Renal pelvis (tissue), 4 donors: ENCODE measurements around the gene GRM4. TPM values are rescaled to one million over a fixed set of nuclear protein-coding genes. Genes with fewer than 3 reads are reported as not detected.

Experiments used
- DNase-seq: peaks from one replicate; pipeline ENCODE4 v3.0.0-alpha.2; 2013
- polyA plus RNA-seq, 3 donors: library from polyadenylated mRNA; unstranded; fragments of 120-200 nt; gene quantifications; one replicate each; pipeline ENCODE4 v1.2.1, GENCODE V29; 2013; ENCODE audit not compliant: insufficient read length in 3 of 3

Gene GRM4
- polyA plus RNA-seq, 3 donors = 0.57 to 0.69 (median 0.59) TPM

DNA sequence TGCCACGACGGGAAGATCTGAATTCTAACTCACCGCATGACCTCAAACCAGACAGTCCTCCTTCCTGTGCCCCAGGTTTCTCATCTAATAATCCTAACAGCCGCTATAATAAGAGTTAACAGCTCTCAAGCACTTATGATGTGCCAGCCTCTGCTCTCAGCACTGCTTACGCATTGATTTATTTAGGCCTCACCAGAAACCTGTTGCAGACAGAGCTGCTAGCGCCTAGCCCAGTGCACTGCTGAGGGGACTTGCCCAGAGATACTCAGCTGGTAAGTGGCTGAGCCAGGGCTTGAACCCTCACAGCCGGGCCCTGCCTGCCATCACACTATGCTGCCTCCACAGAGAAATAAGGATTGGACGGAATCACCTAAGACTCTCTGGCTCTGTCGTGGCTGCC, 37.7 kb downstream of the GRM4 start:
- no peak for DNase-seq

DNA sequence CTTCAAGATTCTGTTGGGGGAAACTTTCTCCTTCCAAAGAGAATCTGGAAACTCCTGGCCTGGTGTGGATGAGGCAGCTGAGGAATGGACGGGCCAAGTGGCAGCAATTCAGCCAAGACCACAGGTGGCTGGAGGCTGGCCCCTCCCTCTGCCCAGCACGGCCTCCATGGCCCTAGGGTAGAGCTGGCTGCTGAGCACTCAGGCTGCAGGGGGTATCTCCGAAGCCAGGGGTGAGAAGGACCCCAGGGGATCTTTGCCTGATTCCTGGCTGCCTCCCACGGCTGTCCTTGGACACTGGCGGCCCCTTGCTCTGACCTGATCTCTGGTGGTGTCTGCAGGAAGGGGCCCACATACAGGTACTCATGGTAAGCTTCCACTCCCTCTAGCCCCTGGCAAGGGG, 39.0 kb downstream of the GRM4 start:
- DNase-seq = no peak

DNA sequence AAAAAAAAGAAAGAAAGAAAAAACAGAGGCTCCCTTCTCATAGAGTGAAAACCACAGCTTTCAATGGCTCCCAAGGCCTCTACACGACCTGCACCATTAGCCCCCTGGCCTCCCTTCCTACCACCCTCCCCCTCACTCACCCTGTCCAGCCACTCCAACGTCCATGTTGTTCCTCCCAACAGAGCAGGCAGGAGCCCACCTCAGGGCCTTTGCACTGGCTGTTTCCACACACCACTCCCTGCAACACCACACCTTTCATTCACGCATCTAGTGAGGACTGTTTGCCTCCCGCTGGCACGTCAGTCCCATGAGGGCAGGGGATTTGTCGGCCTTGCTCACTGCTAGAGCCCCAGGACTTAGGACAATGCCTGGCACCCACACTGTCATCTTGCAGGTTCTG, 39.5 kb downstream of the GRM4 start:
- DNase-seq = no peak

DNA sequence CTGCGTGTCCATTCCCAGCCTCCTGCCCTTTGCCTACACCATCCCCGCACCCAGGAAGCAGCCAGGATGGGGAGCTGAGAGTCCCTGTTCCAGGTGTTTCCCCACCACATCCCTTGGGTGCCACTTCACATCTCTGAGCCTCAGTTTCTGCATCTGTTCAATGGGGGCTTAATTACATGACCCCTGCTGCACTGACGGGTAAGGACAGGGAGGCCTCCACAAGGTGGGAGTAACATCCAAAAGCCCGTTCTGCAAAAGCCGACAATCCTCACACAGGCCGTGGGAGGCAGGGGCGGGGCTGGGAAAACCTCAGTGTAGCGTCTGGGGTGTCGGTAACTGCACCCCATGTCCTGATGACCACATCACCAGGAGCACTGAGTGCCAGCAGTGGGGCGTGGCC, 41.3 kb downstream of the GRM4 start:
- no peak for DNase-seq

DNA sequence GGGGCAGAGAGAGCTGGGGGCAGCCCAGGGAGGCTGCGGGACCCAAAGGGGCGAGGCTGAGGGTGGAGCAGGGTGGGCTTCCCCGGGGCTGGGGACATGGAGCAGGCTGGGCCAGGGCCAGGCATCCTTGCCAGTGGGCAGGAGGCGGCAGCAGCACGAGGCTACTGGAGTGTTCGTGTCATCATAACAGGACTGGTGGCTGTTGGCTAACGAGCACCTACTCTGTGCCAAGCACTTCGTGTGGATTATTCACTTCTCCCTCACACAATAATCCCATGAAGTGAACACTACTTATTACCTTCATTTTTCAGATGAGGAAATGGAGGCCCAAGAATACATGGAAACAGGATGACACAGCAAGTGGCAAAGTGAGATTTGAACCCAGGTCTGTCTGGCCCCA, 41.7 kb downstream of the GRM4 start:
- DNase-seq = no peak

DNA sequence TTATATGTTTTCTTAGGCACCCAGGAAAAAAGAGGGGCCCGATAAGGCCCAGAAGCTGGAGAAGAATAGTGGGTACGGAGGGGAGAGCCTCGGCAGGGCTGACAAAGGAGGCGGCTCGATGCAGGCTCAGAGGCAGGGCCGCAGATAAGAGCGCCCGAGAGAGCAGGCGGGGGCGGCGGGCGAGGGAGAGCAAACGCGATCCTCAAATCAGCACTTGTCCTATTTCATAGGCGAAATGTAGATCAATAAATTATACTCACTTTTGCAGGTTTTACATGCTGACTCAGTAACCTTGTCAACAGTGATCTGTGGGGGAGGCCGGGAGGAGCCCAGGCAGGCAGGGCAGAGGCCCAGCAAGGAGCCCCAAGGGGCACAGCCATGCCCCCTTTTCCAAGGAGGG, 42.6 kb downstream of the GRM4 start:
- DNase-seq = no peak

DNA sequence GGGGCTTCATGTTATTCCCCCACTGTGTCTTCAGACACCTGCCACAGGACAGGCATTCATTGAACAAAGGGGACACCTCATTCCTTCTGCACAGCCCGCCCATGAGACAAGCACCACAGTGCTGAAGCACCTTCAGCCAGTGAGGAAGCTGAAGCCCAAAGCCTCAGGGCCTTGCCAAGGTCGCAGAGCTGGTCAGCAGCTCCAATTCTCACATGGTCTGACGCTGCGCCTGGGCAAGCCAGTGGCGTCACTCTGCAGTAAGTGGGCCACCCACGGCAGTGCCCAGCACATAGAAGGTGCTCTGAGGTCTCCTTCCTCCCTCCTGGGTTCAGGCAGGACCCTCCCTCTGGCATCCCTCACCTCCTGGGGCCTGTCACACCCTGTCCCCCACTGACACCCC, 43.2 kb downstream of the GRM4 start:
- no peak for DNase-seq

DNA sequence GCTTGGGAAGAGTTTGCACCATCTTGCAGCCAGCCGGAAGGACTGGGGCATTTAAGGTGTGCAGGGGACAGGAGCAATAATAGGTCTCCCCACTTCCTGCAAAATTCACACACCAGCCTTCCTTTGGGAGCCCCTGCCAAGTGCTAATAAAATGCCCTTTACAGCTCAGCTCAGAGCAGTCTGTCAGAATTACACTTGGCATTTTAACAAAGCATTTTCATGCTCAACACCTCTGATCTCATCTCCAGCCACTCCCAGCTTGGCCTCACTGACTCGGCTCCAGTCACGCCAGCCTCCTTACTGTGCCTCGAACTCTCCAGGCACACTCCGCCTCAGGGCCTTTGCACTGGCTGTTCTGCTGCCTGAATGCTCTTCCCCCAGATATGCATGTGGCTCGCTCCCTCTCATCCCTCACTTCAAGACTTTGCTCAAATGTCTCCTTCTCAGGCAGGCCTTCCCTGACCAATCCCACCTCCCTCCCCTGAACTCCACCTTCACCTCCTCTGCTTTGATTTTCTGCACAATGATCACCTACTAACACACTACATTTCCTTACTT, 43.7 kb downstream of the GRM4 start:
- DNase-seq = no peak

DNA sequence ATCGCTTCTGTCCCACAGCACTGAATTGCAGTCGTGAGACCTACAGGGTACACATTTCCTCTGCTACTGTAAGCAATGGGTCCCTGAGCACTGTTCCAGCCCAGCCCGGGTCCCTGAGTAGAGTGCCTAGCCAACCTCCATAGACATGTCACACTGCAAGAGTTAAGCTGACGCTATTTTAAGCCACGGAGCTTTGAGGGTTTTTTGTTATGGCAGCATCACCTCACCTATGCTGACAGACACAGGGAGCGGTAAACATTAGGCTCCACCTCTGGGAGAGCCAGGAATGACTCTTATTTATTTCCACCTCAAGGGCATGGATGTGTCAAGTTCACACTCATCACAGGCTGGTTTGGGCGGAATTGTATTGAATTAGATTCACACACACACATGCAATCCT, 45.1 kb downstream of the GRM4 start:
- DNase-seq = no peak

DNA sequence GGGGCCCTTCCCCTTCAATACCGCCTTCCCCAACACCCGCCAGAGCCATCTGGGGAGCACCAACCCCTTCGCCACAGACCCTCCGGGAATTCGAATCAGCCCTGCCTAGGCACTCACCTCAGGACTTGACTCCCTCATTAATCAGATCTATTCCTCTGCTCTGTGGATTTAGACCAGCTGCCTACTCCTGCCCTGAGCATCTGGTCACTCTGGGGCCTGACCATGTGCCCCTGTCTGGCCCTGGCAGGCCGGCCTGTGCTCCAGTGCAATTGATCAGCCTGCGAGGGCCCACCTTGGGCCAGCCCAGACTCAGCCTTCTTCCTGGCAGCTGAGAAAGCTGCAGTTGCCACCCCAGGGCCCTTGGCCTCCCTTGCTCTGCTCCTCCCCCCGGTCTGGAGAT, 46.0 kb downstream of the GRM4 start:
- no peak for DNase-seq

DNA sequence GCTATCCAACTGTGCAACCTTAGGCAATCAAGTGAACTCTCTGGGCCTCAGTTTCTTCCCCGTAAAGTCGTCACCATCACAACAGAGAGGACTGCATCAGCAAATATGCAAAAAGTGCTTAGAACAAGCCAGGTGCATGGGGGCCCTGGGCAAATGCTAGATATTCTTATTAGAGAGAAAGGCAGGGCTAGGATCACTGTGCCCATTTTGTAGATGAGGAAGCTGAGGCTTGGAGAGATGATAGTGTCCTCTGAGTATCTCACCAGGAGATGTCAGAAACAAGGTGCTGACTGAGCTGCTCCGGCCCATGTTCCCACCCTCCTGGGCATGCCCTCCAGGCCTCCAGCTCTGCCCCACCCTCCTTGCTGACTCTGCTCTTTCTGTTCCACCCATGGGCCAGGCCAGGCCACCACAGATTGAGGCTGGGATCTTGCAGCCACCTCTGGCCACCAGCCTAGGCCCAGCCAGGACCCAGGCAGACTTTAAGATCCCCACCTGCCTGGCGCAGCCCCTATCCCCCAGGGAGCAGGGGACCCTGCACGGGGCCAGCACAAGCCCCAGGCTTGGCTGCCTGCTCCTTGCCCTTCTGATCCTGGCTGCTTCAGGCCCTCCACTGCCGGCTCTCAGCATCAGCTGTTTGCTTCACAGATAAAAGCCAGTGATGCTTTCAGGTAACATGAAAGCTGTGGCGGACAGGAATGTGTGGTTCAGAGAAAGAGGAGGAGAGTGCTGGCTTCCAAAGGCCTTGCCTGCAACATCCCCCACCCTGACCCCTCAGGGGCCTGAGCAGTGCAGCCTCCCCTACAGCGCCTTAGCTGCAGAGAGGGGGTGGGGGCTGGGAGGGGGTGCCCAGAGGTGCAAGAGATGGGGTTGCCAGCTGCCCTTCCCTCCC, 47.6 kb downstream of the GRM4 start:
- DNase-seq = peak; percentile 9

DNA sequence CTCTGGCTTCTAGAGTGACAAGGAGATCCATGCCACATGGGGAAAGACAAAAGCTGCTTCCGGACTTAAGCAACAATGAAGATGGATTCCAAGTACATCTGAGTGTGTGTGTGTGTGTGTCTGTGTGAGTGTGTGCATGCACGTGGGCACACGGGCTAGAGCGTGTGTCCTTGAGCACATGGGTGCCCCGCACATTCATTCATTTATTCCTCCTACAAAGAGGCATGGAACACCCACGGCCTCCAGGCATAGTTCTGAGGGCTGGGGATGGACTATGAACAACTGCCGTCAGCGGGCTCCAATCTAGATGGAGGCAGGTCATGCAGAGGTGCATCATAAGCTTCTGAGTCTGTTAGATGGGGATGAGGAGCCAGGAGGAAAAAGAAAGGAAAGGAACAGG, 49.1 kb downstream of the GRM4 start:
- no peak for DNase-seq

DNA sequence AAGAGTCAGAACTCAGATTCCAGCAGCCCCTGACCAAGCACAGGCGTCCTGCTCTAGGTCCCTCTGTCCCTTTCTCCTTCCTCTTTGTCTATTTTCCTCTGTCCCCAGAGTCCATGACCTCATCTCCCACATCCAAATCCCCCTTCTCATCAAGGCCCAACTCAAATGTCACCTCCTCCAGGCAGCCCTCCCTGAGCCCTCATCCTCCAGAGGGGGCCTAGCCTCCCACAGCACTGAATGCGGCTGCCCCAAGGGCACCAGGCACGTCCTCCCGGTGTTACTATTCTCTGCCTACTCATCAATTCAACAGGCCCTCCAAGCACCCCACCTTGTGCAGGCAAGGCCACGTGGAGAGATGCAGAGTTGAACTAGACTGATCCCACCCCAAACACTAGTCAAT, 49.7 kb downstream of the GRM4 start:
- DNase-seq = no peak

DNA sequence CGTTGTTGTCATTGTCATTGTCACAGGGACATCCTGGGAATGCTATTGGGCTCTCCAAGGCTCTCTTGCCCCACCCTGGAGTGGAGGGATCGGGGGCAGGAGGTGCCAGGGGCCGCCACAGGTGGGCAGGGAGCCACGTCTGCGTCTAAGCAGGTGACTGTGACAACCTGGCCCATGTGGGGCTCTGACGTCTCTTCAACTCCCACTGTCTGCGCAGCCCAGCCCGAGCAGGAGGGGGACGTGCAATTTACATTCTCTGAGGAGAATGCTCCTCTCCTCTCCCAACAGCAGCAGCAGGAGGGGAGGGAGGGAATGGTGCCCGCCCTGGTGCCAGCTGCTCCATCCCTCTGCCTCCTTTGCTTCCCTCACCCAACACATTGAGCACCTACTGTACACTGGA, 50.1 kb downstream of the GRM4 start:
- DNase-seq = no peak

DNA sequence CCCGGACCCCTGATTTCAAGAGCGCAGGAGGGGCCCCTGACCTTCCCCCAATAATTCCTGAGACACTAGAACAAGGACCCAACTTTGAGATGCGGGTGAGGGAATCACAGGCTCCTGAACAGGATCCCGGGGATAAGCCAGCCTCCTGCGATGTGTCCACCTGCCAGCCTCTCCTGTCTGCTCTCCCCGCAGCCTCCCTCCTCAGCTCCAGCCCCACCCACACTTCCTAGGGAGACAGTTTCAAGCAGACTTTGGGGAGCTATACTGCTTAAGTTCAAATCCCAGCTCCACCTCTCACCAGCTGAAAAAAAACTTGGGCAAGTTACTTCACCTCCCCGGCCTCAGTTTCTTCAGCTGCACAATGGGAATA, 50.8 kb downstream of the GRM4 start:
- no peak for DNase-seq

DNA sequence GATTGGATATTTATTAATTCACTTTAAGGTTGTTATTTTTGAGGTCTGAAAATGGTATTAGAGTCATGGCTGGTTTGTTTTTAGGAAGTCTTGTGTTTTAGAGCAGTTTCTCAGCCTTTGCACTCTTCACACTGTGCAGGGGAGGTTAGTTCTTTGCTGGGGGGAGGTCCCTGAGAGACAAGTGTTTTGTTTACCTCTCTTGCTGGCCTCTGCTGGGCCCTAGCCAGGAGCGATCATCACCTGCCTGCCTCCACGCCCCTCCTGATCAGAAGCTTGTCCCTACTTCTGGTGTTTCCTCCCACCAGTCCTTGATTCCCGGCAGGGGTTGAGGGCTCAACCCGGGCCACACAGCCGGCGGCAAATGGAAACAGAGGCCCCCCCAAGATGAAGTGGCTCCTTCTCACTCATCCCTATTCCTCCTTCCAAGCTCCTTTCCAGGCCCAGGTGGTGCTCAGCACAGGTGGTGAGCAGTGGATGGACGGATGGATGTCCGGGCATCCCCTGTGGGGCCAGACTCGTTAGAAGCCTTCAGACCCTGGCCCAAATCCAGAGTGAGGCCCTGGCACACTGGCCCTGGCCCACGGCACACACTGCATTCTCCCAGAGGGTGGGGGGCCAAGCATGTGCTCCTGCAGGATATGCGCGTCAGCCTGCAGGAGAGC, 51.3 kb downstream of the GRM4 start:
- no peak for DNase-seq

DNA sequence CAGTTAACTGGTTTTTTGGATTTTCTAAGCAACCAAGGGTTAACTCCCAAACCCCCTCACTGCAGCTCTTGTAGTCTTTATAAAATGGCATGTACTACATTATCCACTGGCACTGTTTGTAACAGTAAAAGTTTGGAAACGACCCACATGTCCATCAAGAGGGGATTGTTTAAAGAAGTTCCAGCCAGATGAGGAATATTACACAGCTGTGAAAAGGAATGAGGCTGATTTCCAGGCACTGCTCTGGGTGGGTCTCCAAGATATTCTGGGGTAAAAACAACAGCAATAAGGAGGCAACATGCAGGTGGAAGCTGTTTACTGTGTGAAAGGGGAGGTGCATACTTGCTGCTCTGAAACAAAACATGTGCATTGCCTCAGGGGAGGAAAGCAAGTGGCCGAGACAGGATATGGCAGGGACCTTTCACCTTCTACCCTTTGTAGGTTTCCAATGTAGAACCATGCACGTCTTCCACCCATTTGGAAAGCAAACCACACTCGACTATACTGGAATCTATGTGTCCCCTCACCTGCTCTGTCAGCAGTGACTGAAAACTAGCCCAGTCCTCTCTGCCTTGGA, 51.9 kb downstream of the GRM4 start:
- DNase-seq = no peak

DNA sequence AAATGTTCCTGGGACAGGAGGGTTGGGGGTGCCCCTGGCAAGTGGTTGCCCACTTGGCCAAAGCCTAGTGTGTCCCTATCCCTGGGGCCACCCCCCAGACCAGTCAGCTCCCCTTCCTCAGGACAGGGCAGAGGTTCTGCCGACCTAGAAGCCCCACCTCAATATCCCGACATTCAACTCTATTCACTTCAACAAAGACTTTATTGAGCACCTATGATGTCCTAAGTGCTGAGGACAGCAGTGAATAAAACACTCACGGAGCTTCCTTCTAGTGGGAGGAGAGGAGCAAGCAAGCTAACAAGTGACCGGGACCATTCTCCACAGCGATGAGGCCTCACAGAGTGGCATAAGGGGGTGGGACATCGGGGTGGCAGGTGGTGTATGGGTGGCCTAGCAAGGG, 52.7 kb downstream of the GRM4 start:
- no peak for DNase-seq

DNA sequence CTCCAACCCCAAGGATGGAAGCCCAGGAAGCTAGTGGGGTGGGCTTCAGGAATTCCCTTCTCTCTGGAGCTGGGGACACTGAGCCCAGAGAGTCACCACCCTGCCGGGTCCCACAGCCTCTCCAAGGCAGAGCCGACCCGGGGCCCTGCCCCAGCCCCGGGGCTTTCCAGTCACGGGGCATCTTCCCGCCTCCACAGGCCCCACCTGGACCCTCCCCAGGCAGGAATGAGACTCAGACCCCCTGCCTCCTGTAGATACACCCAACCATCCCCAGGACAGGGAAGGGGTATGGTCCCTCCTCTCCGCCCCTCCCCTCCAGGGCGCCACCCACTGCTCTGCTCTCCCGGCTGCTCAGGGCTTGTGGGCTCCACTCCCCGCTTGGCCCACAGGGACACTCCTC, 53.3 kb downstream of the GRM4 start:
- DNase-seq = no peak

DNA sequence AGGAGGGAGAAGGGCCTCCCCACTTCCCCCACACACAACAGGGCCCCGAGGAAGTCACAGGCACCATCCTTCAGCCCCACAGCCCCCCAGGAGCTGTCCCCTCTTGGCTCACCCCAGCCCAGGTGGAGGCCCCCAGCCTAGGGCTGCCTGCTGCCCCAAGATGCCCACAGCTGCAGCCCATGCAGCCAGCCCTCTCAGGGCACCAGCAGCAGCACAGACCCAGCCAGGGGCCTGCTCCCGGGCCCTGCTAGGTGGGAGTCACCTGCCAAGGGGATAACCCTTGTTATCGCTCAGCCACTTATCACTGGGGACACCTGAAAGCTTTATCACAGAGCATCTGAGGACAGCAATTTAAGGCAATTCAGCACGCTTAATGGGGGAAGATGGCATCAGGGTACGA, 55.0 kb downstream of the GRM4 start:
- DNase-seq = no peak

DNA sequence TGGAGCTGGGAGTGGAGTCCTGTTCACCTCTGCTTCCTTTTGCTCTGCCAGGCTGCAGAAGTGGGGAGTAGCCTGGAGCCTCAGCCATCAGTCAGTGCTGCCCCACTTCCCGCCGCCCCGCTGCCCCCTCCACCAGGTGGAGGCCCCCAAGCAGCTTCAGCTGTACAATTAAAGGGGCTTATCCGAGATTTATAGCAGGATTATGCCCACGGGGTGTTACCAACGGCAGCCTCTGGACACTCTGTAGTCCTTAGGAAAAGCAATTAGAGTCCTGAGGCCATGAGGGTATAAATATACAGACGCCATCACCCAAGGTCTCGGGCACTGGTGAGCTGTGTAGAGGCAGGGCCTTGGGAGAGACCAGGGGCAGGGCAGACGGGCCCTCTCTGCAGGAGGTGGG, 55.4 kb downstream of the GRM4 start:
- no peak for DNase-seq

DNA sequence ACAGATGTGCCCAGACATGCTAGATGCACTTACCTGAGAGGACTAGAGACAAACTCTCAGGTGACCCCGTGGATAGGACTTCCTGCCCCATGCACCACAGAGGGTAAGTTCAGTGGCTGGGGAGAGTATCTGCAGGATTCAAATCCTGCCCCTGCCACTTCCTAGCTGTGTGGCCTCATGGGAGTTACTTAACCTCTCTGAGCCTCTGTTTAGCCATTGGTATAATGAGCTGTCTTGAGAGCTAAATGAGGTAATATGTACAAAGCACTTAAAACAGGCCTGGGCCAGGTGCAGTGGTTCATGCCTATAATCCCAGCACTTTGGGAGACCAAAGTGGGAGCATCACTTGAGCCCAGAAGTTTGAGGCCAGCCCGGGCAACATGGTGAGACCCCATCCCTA, 59.3 kb downstream of the GRM4 start:
- DNase-seq = no peak
